Nephron progenitor cell (in vitro differentiated cells): ENCODE results near the gene CD3G.

ENCODE experiments used
- DNase-seq: peaks from one replicate; pipeline ENCODE4 v3.0.0; 2021
- H3K27ac Mint-ChIP-seq: 2 replicates; pipeline ENCODE4 v1.8.0; 2021; ENCODE audit warnings: mild to moderate bottlenecking, moderate library complexity, mixed read lengths
- H3K27me3 Mint-ChIP-seq: 2 replicates; pipeline ENCODE4 v1.8.0; 2021; ENCODE audit warnings: mild to moderate bottlenecking, low read depth, mixed read lengths; ENCODE audit not compliant: poor library complexity
- H3K36me3 Mint-ChIP-seq: 2 replicates; pipeline ENCODE4 v1.8.0; 2021; ENCODE audit warnings: low read depth, mixed read lengths
- H3K4me1 Mint-ChIP-seq: 2 replicates; pipeline ENCODE4 v1.8.0; 2021; ENCODE audit warnings: mixed read lengths
- H3K4me3 Mint-ChIP-seq: 2 replicates; pipeline ENCODE4 v1.8.0; 2021; ENCODE audit warnings: mild to moderate bottlenecking, moderate library complexity, mixed read lengths
- H3K9me3 Mint-ChIP-seq: 2 replicates; pipeline ENCODE4 v1.8.0; 2021; ENCODE audit warnings: mild to moderate bottlenecking, moderate library complexity, mixed read lengths
- TF ChIP-seq, protein P1 (sequence below): fragments of 200-600 bp; sonication (generic); IDR thresholded peaks from 2 replicates; pipeline ENCODE4 v1.5.0; 2021; ENCODE audit warnings: antibody characterized with exemption

Gene CD3G

DNA sequence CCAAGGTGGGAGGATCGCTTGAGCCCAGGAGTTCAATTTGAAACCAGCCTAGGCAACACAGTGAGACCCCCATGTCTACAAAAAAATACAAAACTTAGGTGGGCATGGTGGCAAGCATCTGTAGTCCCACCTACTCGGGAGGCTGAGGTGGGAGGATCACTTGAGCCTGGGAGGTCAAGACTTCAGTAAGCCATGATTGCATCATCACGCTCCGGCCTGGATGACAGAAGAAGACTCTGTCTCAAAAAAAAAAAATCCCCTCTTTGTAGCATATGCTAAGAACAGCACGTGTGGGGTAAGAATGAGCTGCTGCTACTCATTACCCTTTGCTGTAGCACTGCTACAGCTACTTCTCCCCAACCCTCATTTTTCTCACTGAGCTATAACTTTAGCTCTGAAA is 29.7 kb downstream of the CD3G start:
- no peak overlapping the region for H3K4me3 Mint-ChIP-seq

DNA sequence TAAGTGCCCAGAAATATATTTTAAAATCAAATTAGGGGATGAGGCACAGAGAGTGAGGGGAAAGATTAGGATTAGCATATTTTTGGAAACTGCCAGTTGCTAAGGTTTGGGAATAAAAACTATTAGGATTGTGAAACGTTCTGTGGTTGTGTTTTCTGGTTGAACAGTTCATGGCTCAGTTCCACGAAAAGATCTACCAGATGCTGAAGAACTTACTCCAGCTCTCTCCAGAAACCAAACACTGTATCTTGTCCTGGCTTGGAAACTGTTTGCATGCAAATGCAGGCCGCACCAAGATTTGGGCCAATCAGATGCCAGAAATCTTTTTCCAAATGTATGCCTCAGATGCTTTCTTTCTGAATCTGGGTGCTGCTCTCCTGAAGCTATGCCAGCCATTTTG is 30.6 kb downstream of the CD3G start:
- TF ChIP-seq, protein P1, sequence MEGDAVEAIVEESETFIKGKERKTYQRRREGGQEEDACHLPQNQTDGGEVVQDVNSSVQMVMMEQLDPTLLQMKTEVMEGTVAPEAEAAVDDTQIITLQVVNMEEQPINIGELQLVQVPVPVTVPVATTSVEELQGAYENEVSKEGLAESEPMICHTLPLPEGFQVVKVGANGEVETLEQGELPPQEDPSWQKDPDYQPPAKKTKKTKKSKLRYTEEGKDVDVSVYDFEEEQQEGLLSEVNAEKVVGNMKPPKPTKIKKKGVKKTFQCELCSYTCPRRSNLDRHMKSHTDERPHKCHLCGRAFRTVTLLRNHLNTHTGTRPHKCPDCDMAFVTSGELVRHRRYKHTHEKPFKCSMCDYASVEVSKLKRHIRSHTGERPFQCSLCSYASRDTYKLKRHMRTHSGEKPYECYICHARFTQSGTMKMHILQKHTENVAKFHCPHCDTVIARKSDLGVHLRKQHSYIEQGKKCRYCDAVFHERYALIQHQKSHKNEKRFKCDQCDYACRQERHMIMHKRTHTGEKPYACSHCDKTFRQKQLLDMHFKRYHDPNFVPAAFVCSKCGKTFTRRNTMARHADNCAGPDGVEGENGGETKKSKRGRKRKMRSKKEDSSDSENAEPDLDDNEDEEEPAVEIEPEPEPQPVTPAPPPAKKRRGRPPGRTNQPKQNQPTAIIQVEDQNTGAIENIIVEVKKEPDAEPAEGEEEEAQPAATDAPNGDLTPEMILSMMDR: no peak

More for the DNA sequence above, 29.7 kb downstream of the CD3G start:
- Mint-ChIP-seq H3K27me3 (no peaks in the 10 kb centered on the region), H3K9me3 (no peaks in the 10 kb centered on the region), H3K36me3 (peaks cover 70% of the 10 kb centered on the region), H3K4me1 (no peaks in the 10 kb centered on the region), H3K27ac (no peak overlapping the region)
- TF ChIP-seq, protein P1: no peak
- no peak for DNase-seq

DNA sequence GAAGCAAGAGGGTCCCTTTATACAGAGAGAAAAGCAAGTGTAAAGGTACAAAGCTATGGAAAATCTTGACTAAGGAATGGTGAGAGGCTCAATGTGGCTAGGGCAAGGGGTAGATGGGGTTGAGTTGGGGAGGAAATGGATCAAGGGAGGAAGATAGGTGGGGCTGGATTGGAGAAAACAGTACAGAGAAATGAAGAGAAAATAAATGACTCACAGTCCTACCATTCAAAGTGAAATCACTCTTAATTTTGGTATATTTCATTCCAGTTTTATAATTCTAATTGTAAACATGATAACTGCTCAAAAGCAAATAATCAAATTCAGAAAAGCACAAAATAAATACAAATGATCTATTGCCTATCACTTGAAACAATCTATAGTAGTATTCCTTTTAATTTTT is 31.8 kb downstream of the CD3G start:
- Mint-ChIP-seq H3K4me3 (no peak overlapping the region), H3K27ac (no peak overlapping the region), H3K4me1 (no peaks in the 10 kb centered on the region), H3K27me3 (no peaks in the 10 kb centered on the region), H3K9me3 (no peaks in the 10 kb centered on the region), H3K36me3 (peaks cover 61% of the 10 kb centered on the region)
- TF ChIP-seq, protein P1: no peak
- no peak for DNase-seq

More for the DNA sequence above, 30.6 kb downstream of the CD3G start:
- H3K36me3 Mint-ChIP-seq: peaks cover 69% of the 10 kb centered on the region
- DNase-seq: no peak
- H3K27ac Mint-ChIP-seq: no peak overlapping the region
- no peaks in the 10 kb centered on the region for H3K4me1 Mint-ChIP-seq
- no peak overlapping the region for H3K4me3 Mint-ChIP-seq
- H3K27me3 Mint-ChIP-seq: no peaks in the 10 kb centered on the region
- H3K9me3 Mint-ChIP-seq: no peaks in the 10 kb centered on the region

DNA sequence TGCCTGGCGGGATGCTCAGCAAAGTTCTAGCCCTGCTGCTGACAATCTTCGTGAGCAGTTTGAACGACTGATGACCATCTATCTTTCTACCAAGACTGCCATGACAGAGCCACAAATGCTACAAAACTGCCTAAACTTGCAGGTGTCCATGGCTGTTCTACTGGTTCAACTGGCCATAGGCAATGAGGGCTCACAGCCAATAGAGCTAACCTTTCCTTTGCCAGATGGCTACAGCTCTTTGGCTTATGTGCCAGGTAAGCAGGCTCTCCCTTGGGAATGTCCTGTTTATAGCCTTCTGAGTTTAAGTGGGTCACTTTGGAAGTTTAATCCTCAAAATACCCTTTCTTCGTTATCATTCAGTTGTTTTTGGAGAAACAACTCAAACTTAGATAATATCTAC is 35.4 kb downstream of the CD3G start:
- Mint-ChIP-seq H3K27me3 (no peaks in the 10 kb centered on the region), H3K36me3 (peaks cover 44% of the 10 kb centered on the region), H3K4me1 (no peaks in the 10 kb centered on the region)

DNA sequence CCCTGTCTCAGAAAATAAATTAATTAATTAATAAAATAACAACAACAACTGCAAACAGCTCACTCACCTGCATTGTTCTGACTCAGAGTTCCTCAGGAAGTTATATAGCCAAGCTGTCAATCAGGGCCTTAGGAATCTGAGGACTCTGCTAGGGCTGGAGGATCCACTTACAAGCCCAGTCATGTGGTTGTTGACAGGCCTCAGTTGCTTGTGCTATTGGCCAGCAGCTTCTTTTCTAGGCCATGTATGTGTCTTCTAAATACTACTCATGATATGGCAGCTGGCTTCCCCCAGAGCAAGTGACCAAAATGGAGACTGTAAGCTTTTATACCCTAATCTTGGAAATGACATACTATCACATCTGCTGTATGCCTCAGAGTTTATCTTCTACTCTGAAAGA is 36.4 kb downstream of the CD3G start:
- TF ChIP-seq, protein P1: no peak
- Mint-ChIP-seq H3K36me3 (peaks cover 37% of the 10 kb centered on the region), H3K9me3 (no peaks in the 10 kb centered on the region), H3K4me1 (no peaks in the 10 kb centered on the region), H3K27me3 (no peaks in the 10 kb centered on the region), H3K27ac (no peak overlapping the region), H3K4me3 (no peak overlapping the region)
- DNase-seq: no peak

More for the DNA sequence above, 35.4 kb downstream of the CD3G start:
- no peak for DNase-seq
- TF ChIP-seq, protein P1: no peak
- no peak overlapping the region for H3K4me3 Mint-ChIP-seq
- no peak overlapping the region for H3K27ac Mint-ChIP-seq
- H3K9me3 Mint-ChIP-seq: no peaks in the 10 kb centered on the region

DNA sequence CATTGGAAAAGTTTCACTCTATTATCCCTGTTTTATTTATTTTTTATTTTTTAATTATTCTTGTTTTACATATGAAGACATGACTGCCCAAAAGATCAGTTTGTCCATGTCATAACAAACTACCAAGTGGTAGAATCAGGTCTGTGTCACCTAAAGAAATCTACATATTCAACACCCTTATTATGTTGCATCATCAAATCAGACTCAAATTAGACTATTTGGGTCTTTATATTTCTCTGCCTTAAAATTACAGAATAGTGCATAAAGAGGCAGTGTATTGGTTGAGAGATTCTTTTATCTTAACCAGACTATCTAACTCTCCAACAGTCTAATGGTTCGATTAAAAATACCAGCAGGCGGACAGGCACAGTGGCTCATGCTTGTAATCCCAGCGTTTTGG is 38.8 kb downstream of the CD3G start:
- Mint-ChIP-seq H3K9me3 (no peaks in the 10 kb centered on the region), H3K27me3 (no peaks in the 10 kb centered on the region), H3K4me1 (no peaks in the 10 kb centered on the region), H3K36me3 (peaks cover 38% of the 10 kb centered on the region), H3K27ac (no peak overlapping the region), H3K4me3 (no peak overlapping the region)
- no peak for DNase-seq
- TF ChIP-seq, protein P1: no peak
